AG08395 (cell line): ENCODE measurements around the gene CTTN.
A peak's percentile ranks its signal among the peaks of the same experiment; 100 is the strongest.
"Not testable (repeated sequence)": the region's sequence is repeated elsewhere in the genome, so short reads cannot be mapped to it uniquely, and the experiment has no call there.

Experiments
- DNase-seq: peaks from one replicate; pipeline ENCODE4 v3.0.0; 2012; ENCODE audit warnings: mixed read lengths, low spot score

The CTTN gene

DNA sequence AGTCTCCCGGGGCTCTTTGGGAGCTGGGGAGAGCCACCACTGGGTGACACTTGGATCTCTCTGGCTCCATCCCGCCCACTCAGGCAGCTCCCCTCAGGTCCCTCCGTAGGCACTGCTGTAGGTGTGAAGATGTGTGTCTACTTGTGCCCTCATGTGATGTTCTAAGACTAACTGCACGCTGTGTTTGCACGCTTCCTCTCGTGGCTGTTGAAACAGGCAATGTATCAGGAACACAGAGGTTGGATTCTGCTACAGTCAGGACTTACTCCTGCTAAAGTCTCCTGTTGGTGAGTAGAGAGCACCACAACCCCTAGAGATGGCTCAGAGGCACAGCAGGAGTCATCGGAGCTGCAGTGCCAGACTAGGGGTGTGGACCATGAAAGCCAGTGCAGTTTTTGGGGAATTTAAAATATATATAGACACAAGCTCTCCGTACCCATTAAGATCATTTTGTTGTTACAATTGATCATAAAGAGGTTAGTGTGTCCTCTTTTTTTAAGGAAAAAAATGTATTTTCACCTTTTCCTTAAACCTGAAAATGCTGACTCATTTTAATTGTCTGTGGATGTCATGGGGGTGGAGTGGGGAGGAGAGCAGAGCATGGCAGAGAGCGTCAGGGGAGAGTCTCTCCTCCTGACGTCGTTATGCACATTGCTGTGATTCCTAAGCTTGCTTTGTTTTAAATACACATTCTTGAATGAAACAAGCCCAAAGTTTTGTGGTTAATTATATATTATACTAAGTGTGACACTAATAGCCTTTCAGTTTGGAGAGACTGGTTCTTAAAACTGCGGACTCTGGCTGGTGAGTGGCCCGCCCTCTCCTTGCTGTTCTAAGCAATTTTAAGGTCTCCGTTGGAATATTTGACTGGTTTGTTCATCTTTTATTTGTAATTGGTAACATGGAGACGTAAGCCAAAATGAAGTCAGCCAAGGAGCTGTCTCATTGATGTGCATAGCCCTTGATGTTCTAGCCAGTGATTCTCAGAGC lies 16.2 kb upstream of the CTTN start:
- peak; percentile 41 for DNase-seq

DNA sequence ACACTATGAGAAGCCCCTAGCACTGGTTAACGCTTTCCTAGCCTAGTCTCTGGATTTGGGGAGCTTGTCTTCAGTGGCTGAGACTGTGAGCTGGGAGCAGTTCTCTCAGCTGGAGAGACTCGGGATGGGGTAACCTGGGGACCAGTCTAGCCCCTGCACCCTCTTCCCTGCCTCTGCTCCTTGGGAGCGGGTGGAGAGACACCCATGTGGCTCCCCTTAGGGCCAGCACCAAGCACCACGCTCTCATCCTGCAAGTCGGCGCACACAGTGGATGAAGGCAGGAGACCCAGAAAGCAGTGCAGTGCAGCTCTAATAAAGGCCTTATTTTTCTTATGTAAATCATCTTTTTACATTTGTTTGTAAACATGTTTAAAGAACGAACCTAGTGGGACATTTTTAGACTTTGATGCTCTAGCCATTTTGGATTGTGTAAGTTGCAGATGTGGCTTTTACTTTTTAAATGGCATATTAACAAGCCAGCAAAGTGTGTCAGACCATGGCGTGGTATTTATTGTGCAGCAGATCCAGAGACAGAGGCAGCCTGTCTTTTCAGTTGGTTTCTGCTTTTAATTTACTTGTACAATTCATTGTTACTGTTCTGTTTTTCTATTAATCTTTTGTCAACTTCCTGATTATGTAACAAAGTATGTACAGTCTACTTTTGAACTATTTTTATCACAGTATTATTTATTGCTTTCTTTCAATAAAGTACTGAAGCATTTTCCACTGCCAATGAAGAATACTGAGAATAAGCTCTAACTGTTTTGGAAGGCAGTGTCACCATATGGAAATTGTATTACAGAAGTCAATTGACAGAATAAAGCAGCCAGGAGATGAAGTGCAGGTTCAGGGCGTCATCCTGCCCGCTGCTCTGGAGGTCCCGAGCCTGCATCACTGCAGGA lies 14.4 kb upstream of the CTTN start:
- DNase-seq, result no peak

- DNase-seq, result no peak
Measured at GRCh38 chr11:70384566-70385152, 13.7 kb upstream of the CTTN start.

GRCh38 chr11:70387564-70387963 lies 10.8 kb upstream of the CTTN start:
- DNase-seq, result no peak

- no peak for DNase-seq
Measured at GRCh38 chr11:70389201-70389600, 9.1 kb upstream of the CTTN start.

- not testable (repeated sequence) for DNase-seq
Measured at GRCh38 chr11:70390882-70391281, 7.4 kb upstream of the CTTN start.

DNA sequence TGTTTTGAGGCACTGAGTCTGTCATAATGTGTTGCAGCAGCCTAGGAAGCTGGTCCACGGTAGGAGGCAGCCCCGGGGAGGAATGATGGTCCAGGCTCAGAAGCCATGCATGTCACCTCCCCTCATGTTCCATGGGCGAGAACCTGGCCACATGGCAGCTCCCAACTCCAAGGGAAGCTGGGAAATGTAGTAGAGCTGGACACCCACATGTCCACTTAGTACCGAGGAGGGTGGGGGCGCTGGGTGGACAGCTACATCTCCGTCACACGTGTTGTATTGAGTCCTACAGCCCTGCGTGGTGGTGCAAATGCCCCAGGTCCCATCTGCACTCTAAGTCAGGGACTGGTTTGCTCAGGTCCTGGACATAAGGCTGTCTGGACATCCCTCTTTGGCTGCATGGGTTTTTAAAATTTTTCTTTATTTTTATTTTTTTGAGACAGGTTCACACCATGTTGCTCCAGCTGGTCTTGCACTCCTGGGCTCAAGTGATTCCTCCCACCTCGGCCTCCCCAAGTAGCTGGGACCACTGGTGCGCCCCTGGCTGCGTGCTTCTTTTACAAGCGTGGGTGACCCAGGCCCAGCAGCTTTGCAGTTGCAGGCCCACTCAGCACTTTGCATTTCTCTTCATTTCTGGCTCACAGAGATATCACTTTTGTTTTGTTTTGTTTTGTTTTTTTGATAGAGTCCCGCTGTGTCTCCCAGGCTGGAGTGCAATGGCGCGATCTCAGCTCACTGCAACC lies 3.9 kb upstream of the CTTN start:
- DNase-seq, result no peak

DNA sequence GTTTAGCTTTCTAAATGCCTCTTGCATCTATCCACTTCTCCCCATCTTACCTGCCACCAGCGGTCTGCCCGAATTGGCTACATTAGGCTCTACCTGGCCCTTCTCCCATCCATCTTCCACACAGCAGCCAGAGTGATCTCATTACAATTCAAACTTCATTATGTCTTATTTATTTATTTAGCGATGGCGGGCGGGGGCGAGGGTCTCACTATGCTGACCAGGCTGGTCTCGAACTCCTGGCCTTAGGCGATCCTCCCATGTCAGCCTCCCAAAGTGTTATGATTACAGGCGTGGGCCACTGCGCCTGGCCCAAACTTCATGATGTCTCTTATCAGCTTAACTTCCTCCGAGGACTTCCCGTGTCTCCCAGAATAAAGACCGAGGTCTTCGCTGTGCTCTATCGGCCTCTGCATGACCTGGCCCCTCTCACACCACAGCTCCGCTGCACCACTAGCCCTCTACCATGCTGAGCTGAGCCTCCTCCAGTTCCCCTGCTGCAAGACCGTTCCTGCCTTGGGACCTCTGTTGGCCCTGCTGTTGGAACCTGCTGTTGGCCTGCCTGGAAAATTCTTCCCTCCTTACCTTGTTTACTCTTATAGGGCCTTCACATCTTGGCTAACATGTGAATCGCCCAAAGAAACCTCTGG lies 870 bp upstream of the CTTN start:
- DNase-seq, result peak; percentile 11

DNA sequence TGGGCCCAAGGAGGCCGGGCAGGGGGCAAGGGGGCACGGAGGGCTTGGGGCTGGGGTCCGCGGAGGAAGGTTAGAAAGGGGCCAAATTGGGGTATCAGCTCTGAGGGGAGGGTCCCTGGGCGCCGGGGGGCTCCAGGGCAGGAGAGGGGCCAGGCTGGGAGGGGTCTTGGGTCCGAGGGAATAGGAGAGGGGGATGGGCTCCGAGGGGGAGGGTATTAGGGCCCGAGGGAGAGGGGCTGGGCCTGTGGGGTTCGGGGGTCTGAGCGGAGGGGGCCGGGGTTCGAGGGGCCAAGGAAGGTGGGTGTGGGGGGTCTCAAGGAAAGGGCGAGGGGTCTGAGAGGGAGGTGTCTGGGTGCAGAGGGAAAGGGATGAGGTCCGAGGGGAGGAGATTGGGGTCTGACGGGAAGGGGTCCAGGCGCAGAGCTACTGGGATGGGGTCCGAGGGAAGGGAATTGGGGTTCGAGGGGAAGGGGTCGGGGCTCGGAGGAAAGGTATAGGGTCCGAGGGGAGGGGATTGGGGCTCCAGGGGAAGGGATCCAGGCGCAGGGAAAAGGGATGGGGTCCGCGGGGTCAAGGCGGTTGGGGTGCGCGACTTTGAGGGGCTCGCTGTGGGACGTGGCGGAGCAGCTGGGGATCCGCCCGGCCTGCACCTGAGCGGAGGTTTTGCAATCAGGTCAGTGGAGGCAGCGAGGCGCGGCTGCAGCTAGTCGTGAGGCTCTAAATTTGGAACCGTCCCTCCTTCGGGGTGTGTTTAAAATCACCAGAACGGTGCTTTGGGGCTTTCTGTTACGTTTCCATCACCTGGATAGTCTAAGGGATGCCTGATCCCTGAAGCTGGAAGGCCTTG lies 728 bp downstream of the CTTN start:
- no peak for DNase-seq

- DNase-seq, result peak; percentile 97
Measured at GRCh38 chr11:70399681-70400112, 1.4 kb downstream of the CTTN start.

GRCh38 chr11:70400643-70401042 lies 2.3 kb downstream of the CTTN start:
- no peak for DNase-seq

DNA sequence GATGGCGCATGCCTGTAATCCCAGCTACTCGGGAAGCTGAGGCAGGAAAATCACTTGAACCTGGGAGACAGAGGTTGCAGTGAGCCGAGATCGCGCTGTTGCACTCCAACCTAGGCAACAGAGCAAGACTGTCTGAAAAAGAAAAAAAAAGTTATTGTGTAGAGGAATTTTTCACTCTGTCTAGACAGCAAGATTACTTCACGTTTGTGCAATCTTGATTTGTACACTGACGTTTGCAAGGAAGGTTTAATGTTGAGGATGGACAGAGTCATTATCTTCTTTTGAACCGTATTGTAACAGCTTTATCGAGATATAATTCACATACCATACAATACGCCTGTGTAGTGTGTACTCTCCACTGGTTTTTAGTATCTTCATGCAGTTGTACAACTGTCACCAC lies 3.7 kb downstream of the CTTN start:
- DNase-seq, result no peak

GRCh38 chr11:70402685-70403084 lies 4.4 kb downstream of the CTTN start:
- DNase-seq, result no peak

- DNase-seq, result no peak
Measured at GRCh38 chr11:70404244-70404643, 5.9 kb downstream of the CTTN start.

- no peak for DNase-seq
Measured at GRCh38 chr11:70405679-70406395, 7.5 kb downstream of the CTTN start.

DNA sequence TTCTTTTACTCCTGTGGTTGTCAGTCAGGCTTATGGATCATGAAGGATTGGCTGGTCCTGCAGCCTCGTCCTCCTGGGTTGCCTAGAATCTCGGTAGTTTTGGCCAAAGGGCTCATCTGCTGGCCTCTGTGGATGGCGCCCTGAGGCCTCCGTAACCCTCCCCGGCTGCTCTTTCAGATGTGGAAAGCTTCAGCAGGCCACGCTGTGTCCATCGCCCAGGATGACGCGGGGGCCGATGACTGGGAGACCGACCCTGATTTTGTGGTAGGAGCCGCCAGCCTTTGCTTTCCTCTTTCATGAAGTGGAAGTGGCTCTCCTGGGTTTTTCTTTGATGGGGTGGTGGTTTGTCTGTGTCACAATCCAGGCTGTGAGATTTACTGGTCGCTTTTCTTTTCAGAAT lies 8.8 kb downstream of the CTTN start:
- no peak for DNase-seq

- DNase-seq, result no peak
Measured at GRCh38 chr11:70407814-70408213, 9.5 kb downstream of the CTTN start.

DNA sequence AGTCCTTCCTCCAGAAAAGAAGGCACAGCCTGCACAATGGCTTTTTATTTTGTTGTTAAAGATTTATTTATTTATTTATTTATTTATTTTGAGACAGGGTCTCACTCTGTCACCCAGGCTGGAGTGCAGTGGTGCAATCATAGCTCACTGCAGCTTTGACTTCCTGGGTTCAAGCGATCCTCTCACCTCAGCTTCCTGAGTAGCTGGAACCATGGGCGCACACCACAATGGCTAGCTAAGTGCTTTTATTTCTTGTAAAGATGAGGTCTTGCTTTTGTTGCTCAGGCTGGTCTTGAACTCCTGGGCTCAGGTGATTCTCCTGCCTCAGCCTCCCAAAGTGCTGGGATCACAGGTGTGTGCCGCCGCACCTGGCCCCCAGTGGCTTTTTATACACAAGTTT lies 10.0 kb downstream of the CTTN start:
- DNase-seq, result not testable (repeated sequence)

- DNase-seq, result no peak
Measured at GRCh38 chr11:70409437-70409836, 11.1 kb downstream of the CTTN start.

- DNase-seq, result no peak
Measured at GRCh38 chr11:70409871-70410270, 11.5 kb downstream of the CTTN start.
